ENCODE results near the gene CWF19L2. TPM values are rescaled to one million over a fixed set of nuclear protein-coding genes. Genes with fewer than 3 reads are reported as not detected.

CWF19L2 gene
- total and polyA plus RNA-seq, 4 experiments from 2014 or later: 3.8 to 38.8 (median 22.6) TPM

GRCh38 chr11:107439586-107440167, 17.9 kb downstream of the CWF19L2 start:
- peak overlapping the region in 2 of 7 donors; percentile 32 to 44 for H3K27ac Mint-ChIP-seq
- CTCF ChIA-PET (ENCODE audit: partially characterized antibody): no interaction called here

GRCh38 chr11:107438148-107438547, 19.5 kb downstream of the CWF19L2 start:
- peaks cover 60 to 72% of the 10 kb centered on the region in 2 donors for H3K36me3 Mint-ChIP-seq
- ChIA-PET POLR2A (ENCODE audit: partially characterized antibody) (no interaction called here), CTCF (ENCODE audit: partially characterized antibody) (no interaction called here)
- no peak overlapping the region for H3K4me3 ChIP-seq (ENCODE audit: low read length in 2 of 2)
- H3K27me3 Mint-ChIP-seq: no peaks in the 10 kb centered on the region
- intact Hi-C loops (cut with micrococcal nuclease): no loop called here
- H3K4me1 ChIP-seq (ENCODE audit: insufficient read depth, low read length): no peaks in the 10 kb centered on the region
- H3K36me3 ChIP-seq (ENCODE audit: insufficient read depth, low read length): peaks cover 34% of the 10 kb centered on the region
- H3K27ac ChIP-seq (ENCODE audit: low read depth, low read length): no peak overlapping the region
- H3K27ac Mint-ChIP-seq: no peak overlapping the region
- H3K27me3 ChIP-seq (ENCODE audit: insufficient read depth, low read length): no peaks in the 10 kb centered on the region
- H3K9me3 Mint-ChIP-seq: no peaks in the 10 kb centered on the region
- no peaks in the 10 kb centered on the region for H3K9me3 ChIP-seq (ENCODE audit: control insufficient read depth in 1 of 2, low read length in 2 of 2)
- no peak overlapping the region for H3K4me3 Mint-ChIP-seq
- peaks cover 0 to 15% (median 4%) of the 10 kb centered on the region in 4 donors for H3K4me1 Mint-ChIP-seq
- DNase-seq: no peak

More at GRCh38 chr11:107439586-107440167, 17.9 kb downstream of the CWF19L2 start:
- H3K9me3 Mint-ChIP-seq: peaks cover 0 to 2% (median 0%) of the 10 kb centered on the region in 8 donors
- Histone ChIP-seq H3K4me3 (ENCODE audit: low read length in 2 of 2) (no peak overlapping the region), H3K9me3 (ENCODE audit: control insufficient read depth in 1 of 2, low read length in 2 of 2) (no peaks in the 10 kb centered on the region), H3K4me1 (ENCODE audit: insufficient read depth, low read length) (no peaks in the 10 kb centered on the region), H3K36me3 (ENCODE audit: insufficient read depth, low read length) (peaks cover 34% of the 10 kb centered on the region), H3K27ac (ENCODE audit: low read depth, low read length) (no peak overlapping the region), H3K27me3 (ENCODE audit: insufficient read depth, low read length) (no peaks in the 10 kb centered on the region)
- DNase-seq: no peak
- no peak overlapping the region for H3K4me3 Mint-ChIP-seq
- intact Hi-C loops (cut with micrococcal nuclease): no loop called here
- H3K36me3 Mint-ChIP-seq: peaks cover 69 to 76% of the 10 kb centered on the region in 2 donors
- POLR2A ChIA-PET (ENCODE audit: partially characterized antibody): no interaction called here
- H3K27me3 Mint-ChIP-seq: no peaks in the 10 kb centered on the region
- peaks cover 7 to 14% (median 9%) of the 10 kb centered on the region in 4 donors for H3K4me1 Mint-ChIP-seq

DNA sequence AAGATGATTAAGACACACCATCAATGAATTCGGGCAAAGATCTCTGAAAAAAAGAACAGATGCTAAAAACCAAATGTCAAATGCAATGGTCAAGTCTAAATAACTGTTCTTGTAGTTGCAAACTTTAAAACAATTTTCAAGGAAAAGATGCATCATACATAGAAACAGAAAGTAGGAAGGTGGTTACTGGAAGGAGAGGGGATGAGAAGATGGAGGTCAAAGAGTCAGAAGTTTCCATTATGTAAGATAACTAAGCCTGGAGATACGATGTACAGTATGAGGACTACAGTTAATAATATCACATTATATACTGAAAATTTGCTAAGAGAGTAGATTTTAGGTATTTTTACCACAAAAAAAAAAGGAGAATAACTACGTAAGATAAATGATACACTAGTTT, 27.1 kb downstream of the CWF19L2 start:
- no peak overlapping the region for H3K27ac ChIP-seq (ENCODE audit: low read depth, low read length)
- H3K27me3 ChIP-seq (ENCODE audit: insufficient read depth, low read length): no peaks in the 10 kb centered on the region
- CTCF ChIA-PET (ENCODE audit: partially characterized antibody): no interaction called here
- no peaks in the 10 kb centered on the region for H3K27me3 Mint-ChIP-seq
- H3K4me1 Mint-ChIP-seq: peaks cover 0 to 12% (median 8%) of the 10 kb centered on the region in 4 donors
- no peaks in the 10 kb centered on the region for H3K9me3 Mint-ChIP-seq
- no peak overlapping the region for H3K4me3 ChIP-seq (ENCODE audit: low read length in 2 of 2)
- DNase-seq: no peak
- H3K4me1 ChIP-seq (ENCODE audit: insufficient read depth, low read length): no peaks in the 10 kb centered on the region
- no peaks in the 10 kb centered on the region for H3K9me3 ChIP-seq (ENCODE audit: control insufficient read depth in 1 of 2, low read length in 2 of 2)
- H3K36me3 Mint-ChIP-seq: peaks cover 59% of the 10 kb centered on the region in 2 donors
- no peaks in the 10 kb centered on the region for H3K36me3 ChIP-seq (ENCODE audit: insufficient read depth, low read length)
- no peak overlapping the region for H3K27ac Mint-ChIP-seq
- no peak overlapping the region for H3K4me3 Mint-ChIP-seq
- intact Hi-C loops (cut with micrococcal nuclease): no loop called here
- POLR2A ChIA-PET (ENCODE audit: partially characterized antibody): no interaction called here

DNA sequence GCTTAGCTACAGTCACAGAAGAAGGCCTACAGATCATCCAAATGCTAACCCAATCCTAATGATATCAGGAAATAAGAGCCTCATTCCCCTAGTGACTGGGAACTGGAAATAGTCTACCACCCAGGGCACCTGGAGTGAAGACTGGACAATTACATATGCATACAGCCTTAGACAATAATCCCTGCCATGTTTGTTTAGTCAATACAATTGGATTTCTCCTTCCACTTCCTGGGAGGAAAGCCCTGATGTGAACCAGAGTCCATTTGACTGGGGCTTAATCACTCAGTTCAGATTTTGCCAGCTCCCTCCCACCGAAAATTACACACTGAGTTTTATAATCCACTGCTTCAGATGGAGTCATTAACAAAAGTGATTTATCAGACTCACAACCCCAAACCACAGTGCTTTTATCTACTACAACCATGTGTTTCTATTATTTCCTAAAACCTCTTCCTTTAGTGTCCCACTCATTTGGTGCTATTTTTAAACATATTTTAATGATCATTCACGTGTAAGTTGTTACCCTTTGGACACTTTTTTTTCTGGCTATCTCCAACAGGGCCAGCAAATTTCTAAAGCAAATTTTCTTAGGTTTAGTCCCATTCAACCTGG, 29.9 kb downstream of the CWF19L2 start:
- Mint-ChIP-seq H3K9me3 (peaks cover 0 to 1% (median 0%) of the 10 kb centered on the region in 8 donors), H3K4me3 (no peak overlapping the region), H3K4me1 (peaks cover 0 to 10% (median 8%) of the 10 kb centered on the region in 4 donors), H3K27me3 (no peaks in the 10 kb centered on the region), H3K27ac (no peak overlapping the region), H3K36me3 (peaks cover 57 to 62% of the 10 kb centered on the region in 2 donors)
- no peaks in the 10 kb centered on the region for H3K27me3 ChIP-seq (ENCODE audit: insufficient read depth, low read length)
- no peaks in the 10 kb centered on the region for H3K4me1 ChIP-seq (ENCODE audit: insufficient read depth, low read length)
- H3K9me3 ChIP-seq (ENCODE audit: control insufficient read depth in 1 of 2, low read length in 2 of 2): no peaks in the 10 kb centered on the region
- DNase-seq: no peak
- H3K27ac ChIP-seq (ENCODE audit: low read depth, low read length): no peak overlapping the region
- ChIA-PET CTCF (ENCODE audit: partially characterized antibody) (no interaction called here), POLR2A (ENCODE audit: partially characterized antibody) (no interaction called here)
- no peak overlapping the region for H3K4me3 ChIP-seq (ENCODE audit: low read length in 2 of 2)
- intact Hi-C loops (cut with micrococcal nuclease): no loop called here
- no peaks in the 10 kb centered on the region for H3K36me3 ChIP-seq (ENCODE audit: insufficient read depth, low read length)

GRCh38 chr11:107413352-107413751, 44.3 kb downstream of the CWF19L2 start:
- H3K9me3 Mint-ChIP-seq: no peaks in the 10 kb centered on the region
- intact Hi-C loops (cut with micrococcal nuclease): no loop called here

DNA sequence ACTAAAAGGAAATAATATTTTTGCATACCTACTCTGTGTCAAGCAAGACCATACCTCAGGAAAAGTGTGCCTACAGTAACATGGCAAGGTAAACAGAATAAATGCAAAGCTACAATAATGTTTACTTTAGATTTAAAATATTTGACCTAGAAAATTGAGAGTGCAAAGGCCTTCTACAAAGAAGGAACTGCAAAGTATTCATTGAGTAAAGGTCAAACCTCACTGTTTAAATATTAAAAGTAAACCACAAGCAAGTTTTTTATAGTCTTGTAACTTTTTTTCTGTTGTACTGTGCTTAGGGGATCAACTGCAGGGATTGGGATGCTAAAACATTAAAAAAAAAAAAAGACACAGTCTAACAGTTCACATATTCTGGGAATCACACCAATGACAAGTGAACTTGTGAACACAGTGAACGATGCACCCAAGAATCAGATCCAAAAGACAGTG, 48.8 kb downstream of the CWF19L2 start:
- ChIA-PET CTCF (ENCODE audit: partially characterized antibody) (no interaction called here), POLR2A (ENCODE audit: partially characterized antibody) (no interaction called here)
- no peak for DNase-seq
- H3K4me3 ChIP-seq (ENCODE audit: low read length in 2 of 2): no peak overlapping the region
- Mint-ChIP-seq H3K4me3 (no peak overlapping the region), H3K9me3 (peaks cover 0 to under 1% (median under 1%) of the 10 kb centered on the region in 8 donors), H3K27me3 (no peaks in the 10 kb centered on the region), H3K4me1 (peaks cover 0 to 3% (median 0%) of the 10 kb centered on the region in 4 donors), H3K27ac (no peak overlapping the region), H3K36me3 (peaks cover 59 to 72% of the 10 kb centered on the region in 2 donors)
- H3K27me3 ChIP-seq (ENCODE audit: insufficient read depth, low read length): no peaks in the 10 kb centered on the region
- no peak overlapping the region for H3K27ac ChIP-seq (ENCODE audit: low read depth, low read length)
- no peaks in the 10 kb centered on the region for H3K9me3 ChIP-seq (ENCODE audit: control insufficient read depth in 1 of 2, low read length in 2 of 2)
- H3K4me1 ChIP-seq (ENCODE audit: insufficient read depth, low read length): no peaks in the 10 kb centered on the region
- intact Hi-C loops (cut with micrococcal nuclease): no loop called here
- H3K36me3 ChIP-seq (ENCODE audit: insufficient read depth, low read length): peaks cover 11% of the 10 kb centered on the region

More at GRCh38 chr11:107413352-107413751, 44.3 kb downstream of the CWF19L2 start:
- no peaks in the 10 kb centered on the region for H3K27me3 Mint-ChIP-seq
- no peak overlapping the region for H3K4me3 Mint-ChIP-seq
- H3K36me3 ChIP-seq (ENCODE audit: insufficient read depth, low read length): peaks cover 22% of the 10 kb centered on the region
- H3K4me1 ChIP-seq (ENCODE audit: insufficient read depth, low read length): no peaks in the 10 kb centered on the region
- H3K4me3 ChIP-seq (ENCODE audit: low read length in 2 of 2): no peak overlapping the region
- peaks cover 64 to 70% of the 10 kb centered on the region in 2 donors for H3K36me3 Mint-ChIP-seq
- no peaks in the 10 kb centered on the region for H3K27me3 ChIP-seq (ENCODE audit: insufficient read depth, low read length)
- POLR2A ChIA-PET (ENCODE audit: partially characterized antibody): no interaction called here
- DNase-seq: no peak
- H3K27ac ChIP-seq (ENCODE audit: low read depth, low read length): no peak overlapping the region
- H3K27ac Mint-ChIP-seq: no peak overlapping the region
- H3K9me3 ChIP-seq (ENCODE audit: control insufficient read depth in 1 of 2, low read length in 2 of 2): no peaks in the 10 kb centered on the region
- CTCF ChIA-PET (ENCODE audit: partially characterized antibody): no interaction called here
- peaks cover 0 to 5% (median 1%) of the 10 kb centered on the region in 4 donors for H3K4me1 Mint-ChIP-seq

DNA sequence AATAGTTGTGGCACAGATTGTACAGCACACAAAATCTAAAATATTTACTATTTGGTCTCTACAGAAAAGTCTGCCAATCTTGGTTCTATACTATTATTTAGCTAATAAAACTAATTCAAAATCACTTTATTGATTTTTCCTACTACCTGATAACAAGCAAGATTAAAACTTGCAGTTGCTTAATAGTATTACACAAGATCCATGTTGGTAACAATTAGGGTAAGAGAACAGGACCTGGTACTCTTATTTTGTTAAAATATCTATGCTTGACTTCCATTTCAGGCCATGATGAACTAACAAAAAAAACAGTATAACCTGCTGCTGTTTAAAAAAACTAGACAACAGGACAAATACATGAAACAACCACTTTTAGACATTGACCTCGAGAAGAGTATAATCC, 52.4 kb downstream of the CWF19L2 start:
- DNase-seq: no peak
- H3K9me3 Mint-ChIP-seq: peaks cover 0 to 10% (median 7%) of the 10 kb centered on the region in 8 donors
- Histone ChIP-seq H3K9me3 (ENCODE audit: control insufficient read depth in 1 of 2, low read length in 2 of 2) (no peaks in the 10 kb centered on the region), H3K27ac (ENCODE audit: low read depth, low read length) (no peak overlapping the region), H3K4me3 (ENCODE audit: low read length in 2 of 2) (no peak overlapping the region), H3K27me3 (ENCODE audit: insufficient read depth, low read length) (no peaks in the 10 kb centered on the region), H3K4me1 (ENCODE audit: insufficient read depth, low read length) (no peaks in the 10 kb centered on the region), H3K36me3 (ENCODE audit: insufficient read depth, low read length) (peaks cover 3% of the 10 kb centered on the region)
- peaks cover 0 to 8% (median 3%) of the 10 kb centered on the region in 4 donors for H3K4me1 Mint-ChIP-seq
- intact Hi-C loops (cut with micrococcal nuclease): no loop called here
- ChIA-PET CTCF (ENCODE audit: partially characterized antibody) (no interaction called here), POLR2A (ENCODE audit: partially characterized antibody) (no interaction called here)
- H3K27me3 Mint-ChIP-seq: no peaks in the 10 kb centered on the region
- peak overlapping the region in 1 of 7 donors; percentile 65 for H3K27ac Mint-ChIP-seq
- H3K36me3 Mint-ChIP-seq: peaks cover 63 to 73% of the 10 kb centered on the region in 2 donors
- H3K4me3 Mint-ChIP-seq: no peak overlapping the region

Data from CD4-positive, alpha-beta memory T cell (primary cell).